Osteocyte (in vitro differentiated cells): ENCODE results near the gene UBL3. TPM values are rescaled to one million over a fixed set of nuclear protein-coding genes. Genes with fewer than 3 reads are reported as not detected.

Source experiments
- DNase-seq: peaks from one replicate; pipeline ENCODE4 v3.0.0; 2021; ENCODE audit warnings: mixed read lengths; ENCODE audit not compliant: unreplicated experiment; ENCODE audit errors: extremely low spot score
- H3K27ac Mint-ChIP-seq: one replicate; pipeline ENCODE4 v1.8.0; 2021; ENCODE audit warnings: mild to moderate bottlenecking, mixed read lengths; ENCODE audit not compliant: unreplicated experiment
- H3K27me3 Mint-ChIP-seq: one replicate; pipeline ENCODE4 v1.8.0; 2021; ENCODE audit warnings: mixed read lengths; ENCODE audit not compliant: unreplicated experiment
- H3K36me3 Mint-ChIP-seq: one replicate; pipeline ENCODE4 v1.8.0; 2021; ENCODE audit warnings: mixed read lengths; ENCODE audit not compliant: unreplicated experiment
- H3K4me1 Mint-ChIP-seq: one replicate; pipeline ENCODE4 v1.8.0; 2021; ENCODE audit warnings: mixed read lengths; ENCODE audit not compliant: unreplicated experiment
- H3K4me3 Mint-ChIP-seq: one replicate; pipeline ENCODE4 v1.8.0; 2021; ENCODE audit warnings: mild to moderate bottlenecking, moderate library complexity, mixed read lengths; ENCODE audit not compliant: unreplicated experiment
- H3K9me3 Mint-ChIP-seq: one replicate; pipeline ENCODE4 v1.8.0; 2021; ENCODE audit warnings: mixed read lengths; ENCODE audit not compliant: unreplicated experiment
- total RNA-seq: library from RNA; stranded (reverse); gene quantifications from 2 replicates; pipeline ENCODE4 v1.2.1, GENCODE V29; 2021
- TF ChIP-seq, protein P1 (sequence below): fragments of 200-600 bp; sonication (generic); IDR thresholded peaks from 2 replicates; pipeline ENCODE4 v1.5.0; 2021; ENCODE audit warnings: antibody characterized with exemption, mild to moderate bottlenecking, moderate library complexity

The UBL3 gene
- total RNA-seq, 1 donor from 2014 or later, result 28.3 TPM

DNA sequence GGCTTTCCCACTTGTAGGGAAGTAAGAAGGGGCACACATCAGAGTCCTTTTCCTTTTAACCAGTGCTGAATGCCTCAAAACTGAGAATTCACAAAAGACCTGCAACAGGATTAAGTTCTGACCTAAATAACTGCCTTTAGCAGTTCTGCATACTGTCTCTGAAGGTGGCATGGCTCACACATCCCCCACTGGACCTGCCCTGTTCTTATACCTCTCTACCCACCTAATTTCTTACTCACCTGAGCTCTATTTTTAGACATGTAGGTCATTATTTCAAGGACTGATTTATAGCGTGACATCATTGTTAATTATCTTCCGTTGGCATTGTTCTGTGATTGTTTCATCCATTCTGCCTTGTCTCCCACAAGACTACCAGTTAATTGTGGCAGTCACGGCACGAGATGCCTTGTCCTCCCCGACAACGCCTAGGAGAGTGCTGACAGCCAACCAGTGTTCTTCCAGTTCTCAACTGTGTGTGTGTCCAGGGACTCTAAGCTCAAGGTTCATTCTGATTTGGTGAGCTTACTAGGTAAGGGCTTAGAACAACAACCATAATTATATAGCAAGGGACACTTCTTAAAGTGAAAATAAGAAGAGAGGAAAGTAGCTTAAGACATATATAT, 27.1 kb upstream of the UBL3 start:
- TF ChIP-seq, protein P1, sequence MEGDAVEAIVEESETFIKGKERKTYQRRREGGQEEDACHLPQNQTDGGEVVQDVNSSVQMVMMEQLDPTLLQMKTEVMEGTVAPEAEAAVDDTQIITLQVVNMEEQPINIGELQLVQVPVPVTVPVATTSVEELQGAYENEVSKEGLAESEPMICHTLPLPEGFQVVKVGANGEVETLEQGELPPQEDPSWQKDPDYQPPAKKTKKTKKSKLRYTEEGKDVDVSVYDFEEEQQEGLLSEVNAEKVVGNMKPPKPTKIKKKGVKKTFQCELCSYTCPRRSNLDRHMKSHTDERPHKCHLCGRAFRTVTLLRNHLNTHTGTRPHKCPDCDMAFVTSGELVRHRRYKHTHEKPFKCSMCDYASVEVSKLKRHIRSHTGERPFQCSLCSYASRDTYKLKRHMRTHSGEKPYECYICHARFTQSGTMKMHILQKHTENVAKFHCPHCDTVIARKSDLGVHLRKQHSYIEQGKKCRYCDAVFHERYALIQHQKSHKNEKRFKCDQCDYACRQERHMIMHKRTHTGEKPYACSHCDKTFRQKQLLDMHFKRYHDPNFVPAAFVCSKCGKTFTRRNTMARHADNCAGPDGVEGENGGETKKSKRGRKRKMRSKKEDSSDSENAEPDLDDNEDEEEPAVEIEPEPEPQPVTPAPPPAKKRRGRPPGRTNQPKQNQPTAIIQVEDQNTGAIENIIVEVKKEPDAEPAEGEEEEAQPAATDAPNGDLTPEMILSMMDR, result no peak
- H3K4me1 Mint-ChIP-seq, result no peaks in the 10 kb centered on the region
- H3K36me3 Mint-ChIP-seq, result no peaks in the 10 kb centered on the region
- no peak overlapping the region for H3K27ac Mint-ChIP-seq
- H3K27me3 Mint-ChIP-seq, result peaks cover 36% of the 10 kb centered on the region
- H3K4me3 Mint-ChIP-seq, result no peak overlapping the region
- H3K9me3 Mint-ChIP-seq, result no peaks in the 10 kb centered on the region
- no peak for DNase-seq

DNA sequence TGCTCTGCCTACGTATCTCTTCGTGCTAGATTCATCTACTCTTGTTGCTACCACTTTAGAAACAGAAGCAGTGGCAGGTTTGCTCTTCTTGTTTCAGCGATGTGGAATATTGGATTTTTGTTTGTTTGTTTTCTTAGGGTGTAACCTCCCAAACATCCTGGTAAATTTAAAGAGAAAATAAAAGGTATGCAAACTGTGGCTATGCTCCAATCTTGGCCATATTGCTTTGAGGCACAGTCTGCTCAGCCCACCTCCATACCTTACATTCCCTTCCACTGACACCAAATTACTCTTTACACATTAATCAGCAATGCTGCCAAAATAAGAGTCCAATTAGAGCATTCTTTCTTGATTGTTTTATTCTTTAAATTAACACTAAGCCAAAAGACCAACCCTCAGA, 25.2 kb upstream of the UBL3 start:
- Mint-ChIP-seq H3K4me3 (no peak overlapping the region), H3K36me3 (no peaks in the 10 kb centered on the region), H3K9me3 (no peaks in the 10 kb centered on the region), H3K4me1 (no peaks in the 10 kb centered on the region), H3K27ac (no peak overlapping the region), H3K27me3 (peaks cover 41% of the 10 kb centered on the region)
- TF ChIP-seq, protein P1, result no peak
- no peak for DNase-seq

DNA sequence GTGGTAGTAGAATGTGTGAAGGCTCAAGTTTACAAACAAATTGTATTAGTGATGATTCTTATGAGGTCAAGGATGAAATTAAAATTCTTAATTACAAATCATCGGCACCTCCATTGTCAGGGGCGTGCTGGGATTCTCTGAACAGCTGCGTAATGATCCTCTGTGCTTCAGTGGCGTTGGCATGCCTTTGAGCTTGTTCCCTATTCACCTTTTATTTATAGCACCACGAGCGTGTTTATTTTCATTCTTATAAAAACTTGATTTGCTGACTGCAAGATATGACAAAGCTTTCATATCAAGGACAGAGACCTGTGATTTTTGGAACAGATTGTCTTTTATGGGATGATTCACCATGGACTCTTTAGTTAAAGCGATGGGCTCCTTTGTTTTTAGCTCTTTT, 18.2 kb upstream of the UBL3 start:
- H3K4me1 Mint-ChIP-seq, result no peaks in the 10 kb centered on the region
- H3K4me3 Mint-ChIP-seq, result no peak overlapping the region
- TF ChIP-seq, protein P1, result no peak
- H3K9me3 Mint-ChIP-seq, result no peaks in the 10 kb centered on the region
- no peak overlapping the region for H3K27ac Mint-ChIP-seq
- peaks cover 29% of the 10 kb centered on the region for H3K27me3 Mint-ChIP-seq
- DNase-seq, result no peak
- H3K36me3 Mint-ChIP-seq, result no peaks in the 10 kb centered on the region

DNA sequence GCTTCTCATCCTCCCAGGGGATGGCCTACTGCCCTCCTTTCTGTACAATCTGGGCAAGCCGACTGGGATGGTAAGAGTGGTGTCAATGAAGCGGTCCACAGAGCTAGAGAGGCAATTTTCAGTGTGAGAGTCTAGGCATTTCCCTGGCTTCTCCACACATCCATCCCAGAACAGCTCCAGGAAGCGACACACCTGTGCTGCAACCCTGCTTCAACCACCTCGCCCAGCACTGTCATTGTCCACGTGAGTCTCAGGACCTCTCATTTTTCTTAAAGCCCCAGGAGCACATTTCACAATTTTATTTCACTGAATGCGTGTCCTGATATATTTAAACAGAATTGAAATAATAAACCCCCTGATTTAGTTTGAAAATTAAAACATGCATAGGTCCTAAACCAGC, 15.5 kb upstream of the UBL3 start:
- no peak for DNase-seq
- Mint-ChIP-seq H3K4me1 (peaks cover 16% of the 10 kb centered on the region), H3K27ac (no peak overlapping the region), H3K27me3 (peaks cover 14% of the 10 kb centered on the region), H3K4me3 (no peak overlapping the region), H3K36me3 (no peaks in the 10 kb centered on the region), H3K9me3 (no peaks in the 10 kb centered on the region)
- TF ChIP-seq, protein P1, result no peak

DNA sequence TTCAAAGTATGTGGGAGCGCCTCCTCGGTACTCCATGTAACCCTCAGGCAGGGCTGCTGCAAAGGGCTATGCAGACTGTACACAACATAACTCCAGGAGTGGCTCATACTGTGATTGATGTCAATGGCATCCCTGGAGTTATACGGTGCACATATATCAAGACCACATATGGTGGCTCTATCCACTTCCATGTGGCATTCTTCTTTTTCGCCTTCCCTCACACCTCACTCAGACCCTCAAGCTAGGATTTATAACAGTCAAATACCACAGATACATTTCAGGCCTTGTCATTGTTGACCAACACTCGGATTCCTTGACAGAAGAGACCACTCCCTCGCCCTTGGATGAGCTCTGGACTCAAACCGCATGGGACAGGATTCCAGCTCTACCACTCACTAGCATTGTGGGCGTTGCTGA, 11.3 kb upstream of the UBL3 start:
- no peak for DNase-seq
- Mint-ChIP-seq H3K27ac (peak overlapping the region; percentile 36), H3K4me1 (peaks cover 18% of the 10 kb centered on the region), H3K4me3 (no peak overlapping the region), H3K9me3 (no peaks in the 10 kb centered on the region), H3K36me3 (no peaks in the 10 kb centered on the region), H3K27me3 (peaks cover 5% of the 10 kb centered on the region)
- TF ChIP-seq, protein P1, result no peak
